Measurements from ENCODE around the gene FNBP1.

DNA sequence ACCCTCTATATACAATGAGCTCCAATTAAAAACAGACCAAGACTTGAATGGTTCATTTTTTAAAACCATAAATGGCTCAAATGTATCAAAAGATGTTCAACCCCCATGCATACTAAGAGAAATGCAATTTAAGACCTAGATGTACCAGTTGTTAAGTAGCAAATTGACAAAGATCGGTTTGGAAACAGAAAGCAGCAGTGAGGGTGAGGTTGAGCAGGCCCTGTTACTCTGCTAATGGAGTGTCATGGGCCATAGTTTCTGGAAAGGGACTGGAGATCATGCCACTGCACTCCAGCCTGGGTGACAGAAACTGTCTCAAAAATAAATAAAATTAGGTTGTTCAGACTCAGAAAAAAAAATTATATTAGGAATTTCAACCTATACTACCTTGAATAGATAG lies 55.0 kb downstream of the FNBP1 start:
- no peak for TF ChIP-seq CTCF (IDR thresholded peaks at IDR 0.05)
- TF ChIP-seq POLR2A (IDR thresholded peaks at IDR 0.05): no peak
